ENCODE measurements around the gene EEF1B2. TPM values are rescaled to one million over a fixed set of nuclear protein-coding genes. Genes with fewer than 3 reads are reported as not detected.
A peak's percentile ranks its signal among the peaks of the same experiment; 100 is the strongest.
"Not testable (repeated sequence)": the region's sequence is repeated elsewhere in the genome, so short reads cannot be mapped to it uniquely, and the experiment has no call there.

EEF1B2 gene
- total RNA-seq, 1 donor from 2014 or later, result 728 TPM

DNA sequence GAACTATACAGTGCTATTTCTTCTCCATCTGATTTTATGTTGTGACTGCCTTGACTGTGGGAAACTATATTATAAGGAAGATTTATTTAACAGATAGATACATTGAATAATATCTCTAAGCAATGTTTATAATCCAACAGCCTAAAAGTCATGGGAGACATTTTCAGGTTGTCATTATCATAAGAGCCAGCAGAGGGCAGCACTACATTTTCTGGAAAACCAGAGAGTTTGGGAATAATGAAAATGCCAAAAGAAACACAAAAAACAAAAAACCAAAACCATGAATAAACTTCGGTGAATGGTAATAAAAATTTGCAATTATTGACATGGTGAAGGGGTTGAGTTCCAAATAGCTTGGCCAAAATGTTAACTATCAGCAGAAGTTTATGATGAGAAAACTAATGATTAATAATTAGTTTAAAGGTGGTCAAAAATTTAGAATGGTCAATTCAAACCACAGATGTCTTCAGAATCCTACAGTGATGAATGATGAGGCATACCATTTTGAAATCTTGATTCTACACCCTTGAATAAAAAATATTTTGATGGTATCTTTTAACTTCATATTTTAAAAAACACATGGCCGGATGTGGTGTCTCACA is 4.7 kb downstream of the EEF1B2 start:
- no peak for DNase-seq (ENCODE audit: low read depth)
- peak; percentile 78 for TF ChIP-seq CTCF (conservative IDR thresholded peaks at IDR 0.05; ENCODE audit: low read depth, low read length)
- H3K4me3 ChIP-seq (ENCODE audit: low read depth, low read length), result no peak overlapping the region

- H3K4me3 ChIP-seq (ENCODE audit: low read depth, low read length); DNase-seq (ENCODE audit: low read depth): not testable (repeated sequence)
Measured at GRCh38 chr2:206168230-206168629, 8.5 kb downstream of the EEF1B2 start.

GRCh38 chr2:206171624-206172397 is 12.1 kb downstream of the EEF1B2 start:
- DNase-seq (ENCODE audit: low read depth); H3K4me3 ChIP-seq (ENCODE audit: low read depth, low read length): not testable (repeated sequence)

DNA sequence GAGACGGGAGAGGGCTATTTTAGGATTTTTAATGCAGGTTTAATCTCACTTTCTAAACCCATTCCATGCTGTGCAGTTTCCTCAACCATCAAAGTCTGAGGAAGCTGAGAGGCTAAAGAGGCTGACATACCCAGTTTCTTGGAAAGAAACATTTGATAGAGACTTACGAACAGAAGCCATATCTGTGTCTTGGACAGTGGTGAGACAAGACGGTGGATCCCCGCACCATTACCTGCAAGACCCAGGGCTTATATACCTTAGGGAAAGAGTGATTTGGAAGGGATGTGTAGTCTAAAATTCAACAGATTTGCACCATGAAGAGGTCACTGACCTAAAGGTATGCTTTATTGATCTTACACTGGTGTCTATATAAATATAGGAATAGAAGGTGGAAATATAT is 13.5 kb downstream of the EEF1B2 start:
- no peak for TF ChIP-seq CTCF (conservative IDR thresholded peaks at IDR 0.05; ENCODE audit: low read depth, low read length)
- no peak for DNase-seq (ENCODE audit: low read depth)
- no peak overlapping the region for H3K4me3 ChIP-seq (ENCODE audit: low read depth, low read length)

GRCh38 chr2:206176121-206176520 is 16.4 kb downstream of the EEF1B2 start:
- no peak for TF ChIP-seq CTCF (conservative IDR thresholded peaks at IDR 0.05; ENCODE audit: low read depth, low read length)
- no peak for DNase-seq (ENCODE audit: low read depth)
- H3K4me3 ChIP-seq (ENCODE audit: low read depth, low read length), result no peak overlapping the region

GRCh38 chr2:206176901-206177300 is 17.2 kb downstream of the EEF1B2 start:
- no peak for TF ChIP-seq CTCF (conservative IDR thresholded peaks at IDR 0.05; ENCODE audit: low read depth, low read length)
- no peak overlapping the region for H3K4me3 ChIP-seq (ENCODE audit: low read depth, low read length)
- no peak for DNase-seq (ENCODE audit: low read depth)

DNA sequence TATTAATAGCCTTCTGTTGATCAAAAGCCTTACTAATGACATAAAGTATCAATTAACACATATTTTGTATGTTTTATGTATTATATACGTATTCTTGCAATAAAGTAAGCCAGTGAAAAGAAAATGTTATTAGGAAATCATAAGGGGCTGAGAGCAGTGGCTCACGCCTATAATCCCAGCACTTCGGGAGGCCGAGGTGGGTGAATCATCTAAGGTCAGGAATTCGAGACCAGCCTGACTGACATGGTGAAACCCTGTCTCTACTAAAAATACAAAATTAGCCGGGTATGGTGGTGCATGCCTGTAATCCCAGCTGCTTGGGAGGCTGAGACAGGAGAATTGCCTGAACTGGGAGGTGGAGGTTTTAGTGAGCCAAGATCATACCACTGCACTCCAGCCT is 21.8 kb downstream of the EEF1B2 start:
- H3K4me3 ChIP-seq (ENCODE audit: low read depth, low read length); DNase-seq (ENCODE audit: low read depth): not testable (repeated sequence)

GRCh38 chr2:206189691-206190090 is 30.0 kb downstream of the EEF1B2 start:
- no peak for DNase-seq (ENCODE audit: low read depth)
- TF ChIP-seq CTCF (conservative IDR thresholded peaks at IDR 0.05; ENCODE audit: low read depth, low read length), result no peak
- no peak overlapping the region for H3K4me3 ChIP-seq (ENCODE audit: low read depth, low read length)
